Kidney epithelial cell (primary cell): ENCODE measurements around the gene CARF. TPM values are rescaled to one million over a fixed set of nuclear protein-coding genes. Genes with fewer than 3 reads are reported as not detected.

ENCODE experiments used
- DNase-seq: peaks from one replicate; pipeline ENCODE4 v3.0.0-alpha.2; 2010; ENCODE audit warnings: low read depth
- H3K27me3 ChIP-seq: 2 replicates; pipeline ENCODE4 v1.6.0; 2011; ENCODE audit warnings: low read length; ENCODE audit not compliant: control insufficient read depth, insufficient read depth
- H3K36me3 ChIP-seq: 2 replicates; pipeline ENCODE4 v1.5.1; 2011; ENCODE audit warnings: low read length; ENCODE audit not compliant: control insufficient read depth, insufficient read depth
- H3K4me3 ChIP-seq: 2 replicates; pipeline ENCODE4 v1.5.1; 2011; ENCODE audit warnings: low read depth, mild to moderate bottlenecking, control low read depth, low read length
- CTCF ChIP-seq: IDR thresholded peaks from 2 replicates; pipeline ENCODE4 v1.5.1; 2011; ENCODE audit warnings: mild to moderate bottlenecking, moderate library complexity, low read length, control low read depth, inconsistent platforms; ENCODE audit not compliant: insufficient read depth, poor library complexity, severe bottlenecking
- total RNA-seq: library from RNA; depleted of rRNA; stranded (reverse); fragments of >200 nt; gene quantifications from 2 replicates; pipeline ENCODE4 v1.2.3, GENCODE V29; 2015

CARF gene
- total RNA-seq, 1 donor from 2014 or later = 4.4 TPM

- Histone ChIP-seq H3K27me3 (no peaks in the 10 kb centered on the region), H3K36me3 (no peaks in the 10 kb centered on the region), H3K4me3 (no peak overlapping the region)
- no peak for DNase-seq
- no peak for TF ChIP-seq CTCF
Observed at GRCh38 chr2:203022751-203023150, 110.7 kb downstream of the CARF start.

- H3K36me3 ChIP-seq = no peaks in the 10 kb centered on the region
- no peak for TF ChIP-seq CTCF
- H3K4me3 ChIP-seq = no peak overlapping the region
- DNase-seq = no peak
- no peaks in the 10 kb centered on the region for H3K27me3 ChIP-seq
Observed at GRCh38 chr2:203025592-203025991, 113.5 kb downstream of the CARF start.

GRCh38 chr2:203030545-203030944, 118.5 kb downstream of the CARF start:
- H3K36me3 ChIP-seq = no peaks in the 10 kb centered on the region
- no peak overlapping the region for H3K4me3 ChIP-seq
- no peaks in the 10 kb centered on the region for H3K27me3 ChIP-seq
- TF ChIP-seq CTCF = no peak
- no peak for DNase-seq

GRCh38 chr2:203030991-203031390, 118.9 kb downstream of the CARF start:
- Histone ChIP-seq H3K36me3 (no peaks in the 10 kb centered on the region), H3K27me3 (no peaks in the 10 kb centered on the region), H3K4me3 (no peak overlapping the region)
- TF ChIP-seq CTCF = no peak
- DNase-seq = no peak

- H3K27me3 ChIP-seq = no peaks in the 10 kb centered on the region
- H3K36me3 ChIP-seq = no peaks in the 10 kb centered on the region
- TF ChIP-seq CTCF = no peak
- no peak overlapping the region for H3K4me3 ChIP-seq
- DNase-seq = no peak
Observed at GRCh38 chr2:203033395-203033794, 121.3 kb downstream of the CARF start.

- DNase-seq = no peak
- Histone ChIP-seq H3K4me3 (no peak overlapping the region), H3K36me3 (no peaks in the 10 kb centered on the region), H3K27me3 (no peaks in the 10 kb centered on the region)
- TF ChIP-seq CTCF = no peak
Observed at GRCh38 chr2:203035879-203036470, 123.9 kb downstream of the CARF start.

Other genes starting within 250 kb of the CARF start
- 7.3 and 7.6 TPM in 2 replicates for gene ICA1L, start 40.5 kb upstream of the CARF start, total RNA-seq
- gene WDR12, start 602 bp upstream of the CARF start, total RNA-seq = 17.5 and 28.7 TPM in 2 replicates
- gene NBEAL1, start 102.6 kb downstream of the CARF start, total RNA-seq = 14.8 and 16.0 TPM in 2 replicates